ENCODE measurements around the gene RHOA.

RHOA gene

DNA sequence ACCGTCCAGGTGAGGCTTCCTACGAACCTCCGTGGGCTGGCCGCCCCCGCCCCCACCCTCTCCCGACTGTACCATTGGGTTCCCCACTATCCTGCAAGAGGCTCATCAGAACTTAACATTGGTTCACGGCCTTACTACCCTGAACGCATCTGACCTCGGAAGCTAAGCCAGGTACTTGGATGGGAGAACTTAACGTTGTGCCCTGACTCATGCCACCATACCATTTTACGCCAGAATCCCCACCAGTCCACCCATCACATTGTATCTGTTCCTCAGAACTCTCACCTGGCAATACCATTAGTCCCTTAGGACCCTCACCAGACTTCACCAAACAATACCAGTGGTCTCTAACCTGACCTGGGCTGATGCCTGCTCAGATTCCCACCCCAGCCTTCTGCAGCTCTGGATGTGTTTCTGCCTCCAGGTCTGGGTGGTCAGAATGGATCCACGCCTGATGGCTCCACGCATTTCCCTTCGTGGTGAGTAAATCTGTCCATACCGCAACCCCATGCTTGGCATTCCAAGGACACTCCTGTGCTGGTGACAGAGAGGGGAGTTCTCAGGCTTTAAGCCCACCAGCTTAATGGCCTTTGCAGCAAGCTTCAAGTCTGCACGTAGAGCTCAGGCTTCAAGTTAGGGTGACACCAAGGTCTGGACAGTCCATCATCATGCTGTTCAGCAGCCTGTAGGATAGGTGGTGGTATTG is 1.0 kb upstream of the RHOA start:
- H3K27me3 ChIP-seq (ENCODE audit: insufficient read depth, poor library complexity, severe bottlenecking) = no peaks in the 10 kb centered on the region
- TF ChIP-seq, protein P1, sequence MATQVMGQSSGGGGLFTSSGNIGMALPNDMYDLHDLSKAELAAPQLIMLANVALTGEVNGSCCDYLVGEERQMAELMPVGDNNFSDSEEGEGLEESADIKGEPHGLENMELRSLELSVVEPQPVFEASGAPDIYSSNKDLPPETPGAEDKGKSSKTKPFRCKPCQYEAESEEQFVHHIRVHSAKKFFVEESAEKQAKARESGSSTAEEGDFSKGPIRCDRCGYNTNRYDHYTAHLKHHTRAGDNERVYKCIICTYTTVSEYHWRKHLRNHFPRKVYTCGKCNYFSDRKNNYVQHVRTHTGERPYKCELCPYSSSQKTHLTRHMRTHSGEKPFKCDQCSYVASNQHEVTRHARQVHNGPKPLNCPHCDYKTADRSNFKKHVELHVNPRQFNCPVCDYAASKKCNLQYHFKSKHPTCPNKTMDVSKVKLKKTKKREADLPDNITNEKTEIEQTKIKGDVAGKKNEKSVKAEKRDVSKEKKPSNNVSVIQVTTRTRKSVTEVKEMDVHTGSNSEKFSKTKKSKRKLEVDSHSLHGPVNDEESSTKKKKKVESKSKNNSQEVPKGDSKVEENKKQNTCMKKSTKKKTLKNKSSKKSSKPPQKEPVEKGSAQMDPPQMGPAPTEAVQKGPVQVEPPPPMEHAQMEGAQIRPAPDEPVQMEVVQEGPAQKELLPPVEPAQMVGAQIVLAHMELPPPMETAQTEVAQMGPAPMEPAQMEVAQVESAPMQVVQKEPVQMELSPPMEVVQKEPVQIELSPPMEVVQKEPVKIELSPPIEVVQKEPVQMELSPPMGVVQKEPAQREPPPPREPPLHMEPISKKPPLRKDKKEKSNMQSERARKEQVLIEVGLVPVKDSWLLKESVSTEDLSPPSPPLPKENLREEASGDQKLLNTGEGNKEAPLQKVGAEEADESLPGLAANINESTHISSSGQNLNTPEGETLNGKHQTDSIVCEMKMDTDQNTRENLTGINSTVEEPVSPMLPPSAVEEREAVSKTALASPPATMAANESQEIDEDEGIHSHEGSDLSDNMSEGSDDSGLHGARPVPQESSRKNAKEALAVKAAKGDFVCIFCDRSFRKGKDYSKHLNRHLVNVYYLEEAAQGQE (IDR thresholded peaks at IDR 0.05; ENCODE audit: insufficient replicate concordance, low read depth) = no peak
- TF ChIP-seq POLR2AphosphoS5 (IDR thresholded peaks at IDR 0.05; ENCODE audit: low read depth) = no peak
- no peak for TF ChIP-seq GABPA (IDR thresholded peaks at IDR 0.05; ENCODE audit: low read depth)
- TF ChIP-seq, protein P2, sequence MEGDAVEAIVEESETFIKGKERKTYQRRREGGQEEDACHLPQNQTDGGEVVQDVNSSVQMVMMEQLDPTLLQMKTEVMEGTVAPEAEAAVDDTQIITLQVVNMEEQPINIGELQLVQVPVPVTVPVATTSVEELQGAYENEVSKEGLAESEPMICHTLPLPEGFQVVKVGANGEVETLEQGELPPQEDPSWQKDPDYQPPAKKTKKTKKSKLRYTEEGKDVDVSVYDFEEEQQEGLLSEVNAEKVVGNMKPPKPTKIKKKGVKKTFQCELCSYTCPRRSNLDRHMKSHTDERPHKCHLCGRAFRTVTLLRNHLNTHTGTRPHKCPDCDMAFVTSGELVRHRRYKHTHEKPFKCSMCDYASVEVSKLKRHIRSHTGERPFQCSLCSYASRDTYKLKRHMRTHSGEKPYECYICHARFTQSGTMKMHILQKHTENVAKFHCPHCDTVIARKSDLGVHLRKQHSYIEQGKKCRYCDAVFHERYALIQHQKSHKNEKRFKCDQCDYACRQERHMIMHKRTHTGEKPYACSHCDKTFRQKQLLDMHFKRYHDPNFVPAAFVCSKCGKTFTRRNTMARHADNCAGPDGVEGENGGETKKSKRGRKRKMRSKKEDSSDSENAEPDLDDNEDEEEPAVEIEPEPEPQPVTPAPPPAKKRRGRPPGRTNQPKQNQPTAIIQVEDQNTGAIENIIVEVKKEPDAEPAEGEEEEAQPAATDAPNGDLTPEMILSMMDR (IDR thresholded peaks at IDR 0.05; ENCODE audit: insufficient read depth, low read length) = no peak
- TF ChIP-seq SPI1 (IDR thresholded peaks at IDR 0.05; ENCODE audit: borderline replicate concordance, low read depth) = no peak
- H3K27ac ChIP-seq (replicated peaks) = peak overlapping the region; percentile 89

DNA sequence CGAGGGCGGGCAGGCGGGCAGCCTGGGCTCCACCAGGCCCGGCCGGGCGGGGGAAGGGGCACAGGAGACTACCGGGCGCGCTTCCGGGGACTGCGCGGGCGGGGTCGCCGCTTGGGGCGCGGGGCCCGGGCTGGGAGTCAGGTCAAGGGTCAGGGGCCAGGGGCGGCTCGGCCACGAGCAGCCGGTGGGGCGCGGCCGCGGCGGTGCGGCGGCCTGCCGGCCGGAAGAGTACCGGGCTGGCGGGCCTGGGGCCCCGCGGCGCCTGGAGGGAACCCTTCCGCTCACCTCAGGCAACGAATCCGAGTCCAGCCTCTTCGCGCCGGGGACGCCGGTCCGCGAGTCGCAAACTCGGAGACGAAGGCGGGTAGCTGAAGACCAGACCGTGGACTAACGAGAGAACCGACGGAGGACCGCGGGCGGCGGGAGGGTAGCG is 225 bp downstream of the RHOA start:
- peak overlapping the region; percentile 86 for H3K27ac ChIP-seq (replicated peaks)
- DNase-seq (ENCODE audit: low read depth in 1 of 2, low spot score in 1 of 2) = peak; percentile 52 to 53
- TF ChIP-seq, protein P1 (IDR thresholded peaks at IDR 0.05; ENCODE audit: insufficient replicate concordance, low read depth) = no peak
- TF ChIP-seq GABPA (IDR thresholded peaks at IDR 0.05; ENCODE audit: low read depth) (no peak), SPI1 (IDR thresholded peaks at IDR 0.05; ENCODE audit: borderline replicate concordance, low read depth) (no peak), POLR2AphosphoS5 (IDR thresholded peaks at IDR 0.05; ENCODE audit: low read depth) (no peak)
- TF ChIP-seq, protein P2 (IDR thresholded peaks at IDR 0.05; ENCODE audit: insufficient read depth, low read length) = no peak

More for the DNA sequence above, 1.0 kb upstream of the RHOA start:
- no peak for DNase-seq (ENCODE audit: low read depth in 1 of 2, low spot score in 1 of 2)
- H3K4me3 ChIP-seq (replicated peaks; ENCODE audit: insufficient read depth, low read length) = peak overlapping the region; percentile 84

DNA sequence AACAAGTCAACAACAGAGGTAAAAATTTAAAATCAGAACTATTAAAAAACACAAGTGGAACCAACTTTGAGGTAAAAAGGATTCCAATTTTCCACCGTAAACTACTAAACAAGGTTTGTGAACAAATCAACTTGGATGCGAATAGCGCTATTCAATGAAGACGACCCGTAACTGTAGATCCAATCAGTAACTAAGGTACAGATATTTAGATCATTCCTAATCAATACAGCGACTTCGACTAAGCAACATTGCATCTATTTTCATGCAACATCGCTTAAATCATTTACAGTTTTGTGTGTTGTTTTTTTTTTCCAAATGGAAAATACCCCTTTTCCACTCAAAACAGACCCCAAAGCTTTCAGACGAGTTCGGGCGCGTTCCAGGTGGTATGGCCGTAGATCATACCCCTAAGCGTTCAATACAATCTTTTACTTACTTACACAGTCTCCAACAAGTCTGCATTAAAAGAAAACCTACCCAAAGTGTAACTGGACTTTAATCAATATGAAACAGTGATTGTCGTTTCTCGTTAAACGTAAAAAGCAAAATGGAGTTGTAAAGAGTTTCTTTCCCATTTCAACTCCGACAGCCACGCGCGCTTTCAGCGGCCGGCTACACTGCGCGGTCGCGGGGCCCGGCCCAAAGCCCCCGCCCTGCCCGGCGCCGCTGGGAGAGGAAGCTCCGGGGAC is 786 bp downstream of the RHOA start:
- TF ChIP-seq, protein P1 (IDR thresholded peaks at IDR 0.05; ENCODE audit: insufficient replicate concordance, low read depth) = no peak
- TF ChIP-seq SPI1 (IDR thresholded peaks at IDR 0.05; ENCODE audit: borderline replicate concordance, low read depth) (0 out of 2 replicates have a peak, but pooled peaks have one; percentile 19), POLR2AphosphoS5 (IDR thresholded peaks at IDR 0.05; ENCODE audit: low read depth) (0 out of 2 replicates have a peak, but pooled peaks have one; percentile 24)
- Histone ChIP-seq H3K27ac (replicated peaks) (peak overlapping the region; percentile 86), H3K27me3 (ENCODE audit: insufficient read depth, poor library complexity, severe bottlenecking) (no peaks in the 10 kb centered on the region), H3K4me3 (replicated peaks; ENCODE audit: insufficient read depth, low read length) (peak overlapping the region; percentile 74)
- DNase-seq (ENCODE audit: low read depth in 1 of 2, low spot score in 1 of 2) = no peak

More for the DNA sequence above, 225 bp downstream of the RHOA start:
- H3K4me3 ChIP-seq (replicated peaks; ENCODE audit: insufficient read depth, low read length) = peak overlapping the region; percentile 74
- H3K27me3 ChIP-seq (ENCODE audit: insufficient read depth, poor library complexity, severe bottlenecking) = no peaks in the 10 kb centered on the region
